Renal cortical epithelial cell (primary cell): ENCODE results near the gene MSRB1. TPM values are rescaled to one million over a fixed set of nuclear protein-coding genes. Genes with fewer than 3 reads are reported as not detected.

ENCODE experiments used
- DNase-seq: peaks from one replicate; pipeline ENCODE4 v3.0.0-alpha.2; 2011; ENCODE audit warnings: low read depth
- total RNA-seq: library from RNA; depleted of rRNA; stranded (reverse); fragments of >200 nt; gene quantifications from 2 replicates; pipeline ENCODE4 v1.2.3, GENCODE V29; 2014

MSRB1 gene
- total RNA-seq, 1 donor from 2014 or later, result 9.6 TPM

GRCh38 chr16:1895949-1896675 is 46.9 kb downstream of the MSRB1 start:
- DNase-seq, result no peak

- DNase-seq, result no peak
Observed at GRCh38 chr16:1895068-1895467, 47.9 kb downstream of the MSRB1 start.

- DNase-seq, result no peak
Observed at GRCh38 chr16:1890708-1891050, 52.3 kb downstream of the MSRB1 start.

- no peak for DNase-seq
Observed at GRCh38 chr16:1890024-1890707, 52.8 kb downstream of the MSRB1 start.

Other genes starting within 250 kb of the MSRB1 start
- 22.9 and 40.0 TPM in 2 replicates for gene MAPK8IP3, start 237.0 kb downstream of the MSRB1 start, total RNA-seq
- 38.9 and 84.0 TPM in 2 replicates for gene NME3, start 171.7 kb downstream of the MSRB1 start, total RNA-seq
- gene EME2, start 170.4 kb downstream of the MSRB1 start, total RNA-seq, result 12.2 and 13.1 TPM in 2 replicates
- gene MRPS34, start 170.1 kb downstream of the MSRB1 start, total RNA-seq, result 41.6 and 68.4 TPM in 2 replicates
- 53.2 and 60.8 TPM in 2 replicates for gene SPSB3, start 160.6 kb downstream of the MSRB1 start, total RNA-seq
- gene NUBP2, start 160.2 kb downstream of the MSRB1 start, total RNA-seq, result 58.2 and 85.3 TPM in 2 replicates
- 0.05 TPM in 1 of 2 replicates, not detected in the other for gene IGFALS, start 149.5 kb downstream of the MSRB1 start, total RNA-seq
- 63.9 and 102 TPM in 2 replicates for gene HAGH, start 116.4 kb downstream of the MSRB1 start, total RNA-seq
- 84.9 and 109 TPM in 2 replicates for gene FAHD1, start 116.0 kb downstream of the MSRB1 start, total RNA-seq
- 0.15 and 2.6 TPM in 2 replicates for gene MEIOB, start 71.0 kb downstream of the MSRB1 start, total RNA-seq
- not detected in 2 replicates for gene HS3ST6, start 24.8 kb downstream of the MSRB1 start, total RNA-seq
- not detected in 2 replicates for gene RPL3L, start 11.5 kb upstream of the MSRB1 start, total RNA-seq
- 119 and 138 TPM in 2 replicates for gene NDUFB10, start 16.3 kb upstream of the MSRB1 start, total RNA-seq
- 865 and 1,076 TPM in 2 replicates for gene RPS2, start 21.6 kb upstream of the MSRB1 start, total RNA-seq
- gene RNF151, start 23.7 kb upstream of the MSRB1 start, total RNA-seq, result not detected in 2 replicates
- 46.2 and 46.3 TPM in 2 replicates for gene TBL3, start 28.9 kb upstream of the MSRB1 start, total RNA-seq
- gene NOXO1, start 38.3 kb upstream of the MSRB1 start, total RNA-seq, result 0.87 TPM in 1 of 2 replicates, not detected in the other
- gene GFER, start 41.0 kb upstream of the MSRB1 start, total RNA-seq, result 8.7 and 10.1 TPM in 2 replicates
- gene SYNGR3, start 46.8 kb upstream of the MSRB1 start, total RNA-seq, result 2.0 and 8.0 TPM in 2 replicates
- 10.1 and 22.4 TPM in 2 replicates for gene ZNF598, start 66.6 kb upstream of the MSRB1 start, total RNA-seq
- 0.10 TPM in 1 of 2 replicates, not detected in the other for gene NPW, start 76.6 kb upstream of the MSRB1 start, total RNA-seq
- gene NHERF2, start 83.7 kb upstream of the MSRB1 start, total RNA-seq, result 3.5 and 6.3 TPM in 2 replicates
- 11.4 and 24.5 TPM in 2 replicates for gene NTHL1, start 104.6 kb upstream of the MSRB1 start, total RNA-seq
- gene TSC2, start 104.8 kb upstream of the MSRB1 start, total RNA-seq, result 24.5 and 63.6 TPM in 2 replicates
- 17.4 and 98.0 TPM in 2 replicates for gene PKD1, start 192.7 kb upstream of the MSRB1 start, total RNA-seq
- 0.69 and 0.70 TPM in 2 replicates for gene RAB26, start 205.4 kb upstream of the MSRB1 start, total RNA-seq
- gene TRAF7, start 212.6 kb upstream of the MSRB1 start, total RNA-seq, result 41.8 and 66.1 TPM in 2 replicates